Activated naive CD4-positive, alpha-beta T cell treated with anti-CD3 and anti-CD28 coated beads, Interleukin-2, amount 50 U/mL, for 24 hours (primary cell): ENCODE measurements around the gene ACP7.
A peak's percentile ranks its signal among the peaks of the same experiment; 100 is the strongest.

Experiments
- H3K27ac Mint-ChIP-seq: one replicate; pipeline ENCODE4 v1.8.0; 2021; ENCODE audit warnings: mild to moderate bottlenecking, mixed read lengths
- H3K27me3 Mint-ChIP-seq: one replicate; pipeline ENCODE4 v1.8.0; 2021; ENCODE audit warnings: mixed read lengths
- H3K36me3 Mint-ChIP-seq: one replicate; pipeline ENCODE4 v1.8.0; 2021; ENCODE audit warnings: mixed read lengths
- H3K4me1 Mint-ChIP-seq: one replicate; pipeline ENCODE4 v1.8.0; 2021; ENCODE audit warnings: mixed read lengths
- H3K4me3 Mint-ChIP-seq: one replicate; pipeline ENCODE4 v1.8.0; 2021; ENCODE audit warnings: mild to moderate bottlenecking, mixed read lengths
- H3K9me3 Mint-ChIP-seq: one replicate; pipeline ENCODE4 v1.8.0; 2021; ENCODE audit warnings: mixed read lengths

The ACP7 gene

GRCh38 chr19:39083983-39084731 is at the start of gene ACP7:
ACP7 (plus strand) TSS chr19:39084368; CDS start chr19:39085270, 902 bp downstream.
- Mint-ChIP-seq H3K4me1 (peaks cover 10% of the 10 kb centered on the region), H3K9me3 (no peaks in the 10 kb centered on the region), H3K36me3 (no peaks in the 10 kb centered on the region), H3K27ac (peak within 1 kb of the TSS; percentile 4), H3K27me3 (peaks cover 27% of the 10 kb centered on the region), H3K4me3 (peak within 1 kb of the TSS; percentile 79)

- Mint-ChIP-seq H3K4me1 (no peaks in the 10 kb centered on the region), H3K9me3 (no peaks in the 10 kb centered on the region), H3K36me3 (no peaks in the 10 kb centered on the region), H3K27me3 (no peaks in the 10 kb centered on the region), H3K4me3 (no peak overlapping the region), H3K27ac (no peak overlapping the region)
Measured at GRCh38 chr19:39036581-39036980, 47.6 kb upstream of the ACP7 start.

GRCh38 chr19:39037194-39037593 is 47.0 kb upstream of the ACP7 start:
- Mint-ChIP-seq H3K27me3 (no peaks in the 10 kb centered on the region), H3K27ac (no peak overlapping the region), H3K4me3 (no peak overlapping the region), H3K4me1 (no peaks in the 10 kb centered on the region), H3K36me3 (no peaks in the 10 kb centered on the region), H3K9me3 (no peaks in the 10 kb centered on the region)

- Mint-ChIP-seq H3K27ac (no peak overlapping the region), H3K4me1 (no peaks in the 10 kb centered on the region), H3K4me3 (no peak overlapping the region), H3K9me3 (no peaks in the 10 kb centered on the region), H3K36me3 (no peaks in the 10 kb centered on the region), H3K27me3 (no peaks in the 10 kb centered on the region)
Measured at GRCh38 chr19:39038098-39038497, 46.1 kb upstream of the ACP7 start.

GRCh38 chr19:39045506-39045905 is 38.7 kb upstream of the ACP7 start:
- no peaks in the 10 kb centered on the region for H3K36me3 Mint-ChIP-seq
- H3K4me3 Mint-ChIP-seq, result no peak overlapping the region
- H3K9me3 Mint-ChIP-seq, result no peaks in the 10 kb centered on the region
- no peaks in the 10 kb centered on the region for H3K4me1 Mint-ChIP-seq
- H3K27me3 Mint-ChIP-seq, result peaks cover 3% of the 10 kb centered on the region
- no peak overlapping the region for H3K27ac Mint-ChIP-seq

GRCh38 chr19:39046037-39046821 is 37.9 kb upstream of the ACP7 start:
- Mint-ChIP-seq H3K36me3 (no peaks in the 10 kb centered on the region), H3K27me3 (peaks cover 3% of the 10 kb centered on the region), H3K27ac (peak overlapping the region; percentile 41), H3K4me1 (no peaks in the 10 kb centered on the region), H3K4me3 (no peak overlapping the region), H3K9me3 (no peaks in the 10 kb centered on the region)

GRCh38 chr19:39047073-39047472 is 37.1 kb upstream of the ACP7 start:
- Mint-ChIP-seq H3K4me1 (no peaks in the 10 kb centered on the region), H3K9me3 (no peaks in the 10 kb centered on the region), H3K27me3 (peaks cover 3% of the 10 kb centered on the region), H3K4me3 (no peak overlapping the region), H3K27ac (no peak overlapping the region), H3K36me3 (no peaks in the 10 kb centered on the region)

- no peak overlapping the region for H3K27ac Mint-ChIP-seq
- no peaks in the 10 kb centered on the region for H3K4me1 Mint-ChIP-seq
- H3K27me3 Mint-ChIP-seq, result no peaks in the 10 kb centered on the region
- no peaks in the 10 kb centered on the region for H3K9me3 Mint-ChIP-seq
- no peaks in the 10 kb centered on the region for H3K36me3 Mint-ChIP-seq
- H3K4me3 Mint-ChIP-seq, result no peak overlapping the region
Measured at GRCh38 chr19:39052243-39052746, 31.9 kb upstream of the ACP7 start.

- Mint-ChIP-seq H3K27ac (no peak overlapping the region), H3K36me3 (no peaks in the 10 kb centered on the region), H3K9me3 (no peaks in the 10 kb centered on the region), H3K4me1 (no peaks in the 10 kb centered on the region), H3K27me3 (no peaks in the 10 kb centered on the region), H3K4me3 (no peak overlapping the region)
Measured at GRCh38 chr19:39052846-39053245, 31.3 kb upstream of the ACP7 start.

- H3K9me3 Mint-ChIP-seq, result no peaks in the 10 kb centered on the region
- H3K27me3 Mint-ChIP-seq, result no peaks in the 10 kb centered on the region
- no peaks in the 10 kb centered on the region for H3K4me1 Mint-ChIP-seq
- H3K27ac Mint-ChIP-seq, result no peak overlapping the region
- no peaks in the 10 kb centered on the region for H3K36me3 Mint-ChIP-seq
- no peak overlapping the region for H3K4me3 Mint-ChIP-seq
Measured at GRCh38 chr19:39053276-39054090, 30.7 kb upstream of the ACP7 start.

GRCh38 chr19:39054091-39054470 is 30.1 kb upstream of the ACP7 start:
- H3K27ac Mint-ChIP-seq, result no peak overlapping the region
- H3K9me3 Mint-ChIP-seq, result no peaks in the 10 kb centered on the region
- no peaks in the 10 kb centered on the region for H3K27me3 Mint-ChIP-seq
- no peaks in the 10 kb centered on the region for H3K4me1 Mint-ChIP-seq
- H3K36me3 Mint-ChIP-seq, result no peaks in the 10 kb centered on the region
- no peak overlapping the region for H3K4me3 Mint-ChIP-seq

GRCh38 chr19:39057615-39058014 is 26.6 kb upstream of the ACP7 start:
- Mint-ChIP-seq H3K4me3 (no peak overlapping the region), H3K9me3 (no peaks in the 10 kb centered on the region), H3K4me1 (peaks cover 4% of the 10 kb centered on the region), H3K36me3 (no peaks in the 10 kb centered on the region), H3K27ac (no peak overlapping the region), H3K27me3 (no peaks in the 10 kb centered on the region)

GRCh38 chr19:39059302-39059701 is 24.9 kb upstream of the ACP7 start:
- no peak overlapping the region for H3K4me3 Mint-ChIP-seq
- no peaks in the 10 kb centered on the region for H3K36me3 Mint-ChIP-seq
- no peaks in the 10 kb centered on the region for H3K9me3 Mint-ChIP-seq
- no peaks in the 10 kb centered on the region for H3K27me3 Mint-ChIP-seq
- peaks cover 4% of the 10 kb centered on the region for H3K4me1 Mint-ChIP-seq
- no peak overlapping the region for H3K27ac Mint-ChIP-seq

- Mint-ChIP-seq H3K4me3 (no peak overlapping the region), H3K4me1 (peaks cover 4% of the 10 kb centered on the region), H3K9me3 (no peaks in the 10 kb centered on the region), H3K36me3 (no peaks in the 10 kb centered on the region), H3K27me3 (no peaks in the 10 kb centered on the region), H3K27ac (no peak overlapping the region)
Measured at GRCh38 chr19:39060171-39060570, 24.0 kb upstream of the ACP7 start.

GRCh38 chr19:39064405-39064804 is 19.8 kb upstream of the ACP7 start:
- H3K27me3 Mint-ChIP-seq, result no peaks in the 10 kb centered on the region
- H3K4me3 Mint-ChIP-seq, result no peak overlapping the region
- no peaks in the 10 kb centered on the region for H3K36me3 Mint-ChIP-seq
- H3K9me3 Mint-ChIP-seq, result no peaks in the 10 kb centered on the region
- H3K4me1 Mint-ChIP-seq, result peaks cover 4% of the 10 kb centered on the region
- no peak overlapping the region for H3K27ac Mint-ChIP-seq
